ENCODE data around the gene MARS1.
A peak's percentile ranks its signal among the peaks of the same experiment; 100 is the strongest.

MARS1 gene

DNA sequence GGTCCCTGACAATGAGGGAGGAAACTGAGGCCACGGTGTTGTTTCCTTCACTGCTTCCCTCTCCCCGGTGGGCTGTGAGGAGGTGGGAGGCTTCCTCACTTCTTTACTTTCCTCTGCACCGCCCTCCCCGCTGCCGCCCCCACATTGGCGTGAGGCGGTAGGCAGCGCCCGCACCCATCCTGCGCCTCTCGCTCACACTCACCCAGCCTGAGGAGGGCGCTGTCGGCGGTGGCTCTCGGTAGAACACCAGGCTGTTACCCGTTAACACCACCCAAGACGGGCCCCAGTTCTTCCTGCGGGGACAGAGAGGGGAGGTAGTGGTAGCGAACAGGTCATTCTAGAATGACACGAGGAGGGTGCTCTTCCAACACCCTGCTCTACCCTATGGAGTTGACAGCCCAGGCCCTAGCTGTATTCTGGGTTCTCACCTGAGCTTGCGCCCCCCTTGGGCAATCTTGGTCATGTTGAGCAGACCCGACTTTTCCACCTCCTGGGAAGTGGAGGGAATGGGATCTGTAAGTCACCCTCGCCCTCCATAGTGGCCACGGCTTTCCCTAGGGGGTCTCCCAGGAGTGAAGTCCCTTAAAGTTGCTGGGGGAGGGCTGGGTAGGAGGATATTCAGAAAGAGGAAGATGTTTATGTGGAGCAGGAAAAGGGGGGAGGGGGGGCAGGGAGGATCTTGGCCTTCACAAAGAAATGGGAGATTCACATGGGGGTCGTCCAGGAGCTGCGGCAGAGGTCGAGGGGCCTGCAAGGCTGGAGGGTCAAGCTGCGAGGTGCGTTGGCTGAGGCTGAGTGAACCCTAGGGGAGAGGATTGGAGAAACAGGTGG lies 11.5 kb upstream of the MARS1 start:
- peak; percentile 97 for FAIRE-seq
- no peak for TF ChIP-seq TAF1 (IDR thresholded peaks at IDR 0.05; ENCODE audit: low read depth, low read length)
- no peak for TF ChIP-seq POLR2AphosphoS5 (IDR thresholded peaks at IDR 0.05; ENCODE audit: low read depth, low read length)
- TF ChIP-seq SPI1 (IDR thresholded peaks at IDR 0.05; ENCODE audit: low read depth, low read length): no peak
- TF ChIP-seq POLR2A (IDR thresholded peaks at IDR 0.05; ENCODE audit: low read depth, low read length): no peak
- no peak for TF ChIP-seq PAX5 (IDR thresholded peaks at IDR 0.05; ENCODE audit: insufficient read depth, low read length, severe bottlenecking)
- no peak for TF ChIP-seq POU2F2 (IDR thresholded peaks at IDR 0.05; ENCODE audit: low read depth, low read length)
- DNase-seq (ENCODE audit: insufficient read length, low spot score): peak; percentile 77

DNA sequence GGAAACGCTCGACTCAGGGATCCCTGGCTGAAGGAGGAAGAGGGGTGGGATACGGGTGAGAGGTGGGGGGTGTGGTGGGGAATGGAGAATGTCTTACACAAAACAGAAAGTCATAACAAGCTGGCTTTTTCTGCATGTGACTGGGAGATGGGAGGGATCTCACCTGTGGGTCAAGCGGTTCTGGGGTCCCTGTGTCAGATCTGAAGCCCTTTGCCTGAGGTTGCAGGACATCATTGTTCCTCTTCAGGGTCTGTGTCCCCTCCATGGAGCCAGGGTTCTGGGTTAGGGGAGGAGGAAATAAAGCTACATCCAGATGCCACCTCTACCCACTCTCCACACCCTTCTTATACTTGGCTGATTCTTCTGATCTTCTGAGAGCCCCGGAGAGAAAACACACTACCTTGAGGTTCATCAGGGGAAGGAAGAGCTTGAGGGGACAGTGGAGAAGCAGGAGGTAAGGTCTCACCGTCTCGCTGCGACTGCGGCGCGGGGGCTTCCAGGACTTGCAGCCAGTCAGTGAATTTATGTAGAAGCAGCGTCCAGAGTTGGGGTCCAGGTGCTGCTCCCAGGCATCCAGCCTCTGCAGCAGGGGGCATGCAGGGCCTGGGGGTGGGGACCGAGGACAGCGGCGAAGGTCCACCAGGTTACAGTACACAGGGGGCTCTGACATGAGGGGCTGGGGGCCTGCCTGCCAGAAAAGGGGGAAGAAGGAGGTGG lies 10.7 kb upstream of the MARS1 start:
- FAIRE-seq (no peak), DNase-seq (ENCODE audit: insufficient read length, low spot score) (no peak)
- no peak for TF ChIP-seq POLR2A (IDR thresholded peaks at IDR 0.05; ENCODE audit: low read depth, low read length)
- no peak for TF ChIP-seq TAF1 (IDR thresholded peaks at IDR 0.05; ENCODE audit: low read depth, low read length)
- no peak for TF ChIP-seq SPI1 (IDR thresholded peaks at IDR 0.05; ENCODE audit: low read depth, low read length)
- TF ChIP-seq POLR2AphosphoS5 (IDR thresholded peaks at IDR 0.05; ENCODE audit: low read depth, low read length): no peak
- no peak for TF ChIP-seq PAX5 (IDR thresholded peaks at IDR 0.05; ENCODE audit: insufficient read depth, low read length, severe bottlenecking)

DNA sequence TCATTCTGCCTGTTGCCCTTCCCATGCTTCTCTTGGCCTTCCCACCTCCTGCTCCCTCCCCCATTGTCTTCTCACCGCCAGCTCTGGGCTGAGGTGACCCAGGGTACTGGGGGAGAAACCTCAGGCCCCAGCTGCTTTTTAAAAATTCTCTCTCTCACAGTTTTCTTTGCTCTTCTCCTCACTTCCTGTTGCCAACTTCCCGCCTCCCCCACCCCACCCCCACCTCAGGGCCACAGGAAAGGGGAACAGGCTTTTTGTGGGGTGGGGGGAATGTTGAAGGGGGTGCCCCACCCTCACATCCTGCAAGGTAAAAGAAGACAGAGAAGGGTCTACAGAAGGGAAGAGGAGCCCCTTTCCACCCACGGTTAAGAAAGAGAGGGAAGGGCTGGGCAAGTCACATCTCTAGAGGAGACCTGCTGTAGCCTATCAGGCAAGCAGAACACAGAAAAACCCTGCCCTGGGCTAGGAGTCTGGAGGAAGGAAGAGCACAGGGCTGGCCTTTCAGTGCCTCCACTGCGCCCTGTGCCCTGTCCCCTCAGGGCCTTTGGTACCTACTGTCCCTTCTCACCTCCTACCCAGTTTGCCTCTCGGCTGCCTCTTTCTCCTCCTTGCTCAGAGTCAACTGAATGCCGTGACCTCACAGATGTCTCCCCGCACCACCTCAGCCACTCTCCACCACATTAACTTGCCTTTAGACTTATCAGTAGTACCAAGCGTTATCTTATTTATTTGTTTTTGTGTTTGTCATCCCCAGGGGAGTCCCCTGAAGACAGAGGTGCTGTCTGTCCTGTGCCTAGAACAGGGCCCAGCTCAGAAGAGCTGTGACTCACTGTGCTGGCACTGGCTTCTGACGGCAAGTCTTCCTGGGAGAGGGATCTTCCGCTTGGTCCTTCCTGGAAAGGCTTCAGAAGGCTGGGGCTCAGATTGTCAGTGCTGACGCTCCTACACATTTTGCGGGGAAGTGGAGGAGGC lies 9.9 kb upstream of the MARS1 start:
- no peak for TF ChIP-seq POU2F2 (IDR thresholded peaks at IDR 0.05; ENCODE audit: low read depth, low read length)
- 0 out of 2 replicates have a peak, but pooled peaks have one; percentile 41 for TF ChIP-seq TAF1 (IDR thresholded peaks at IDR 0.05; ENCODE audit: low read depth, low read length)
- no peak for TF ChIP-seq PAX5 (IDR thresholded peaks at IDR 0.05; ENCODE audit: insufficient read depth, low read length, severe bottlenecking)
- TF ChIP-seq SPI1 (IDR thresholded peaks at IDR 0.05; ENCODE audit: low read depth, low read length): 0 out of 2 replicates have a peak, but pooled peaks have one; percentile 28
- TF ChIP-seq POLR2AphosphoS5 (IDR thresholded peaks at IDR 0.05; ENCODE audit: low read depth, low read length): no peak
- peak; percentile 56; the same call in 1 of the 2 replicates for TF ChIP-seq POLR2A (IDR thresholded peaks at IDR 0.05; ENCODE audit: low read depth, low read length)
- FAIRE-seq: peak; percentile 92
- DNase-seq (ENCODE audit: insufficient read length, low spot score): no peak

DNA sequence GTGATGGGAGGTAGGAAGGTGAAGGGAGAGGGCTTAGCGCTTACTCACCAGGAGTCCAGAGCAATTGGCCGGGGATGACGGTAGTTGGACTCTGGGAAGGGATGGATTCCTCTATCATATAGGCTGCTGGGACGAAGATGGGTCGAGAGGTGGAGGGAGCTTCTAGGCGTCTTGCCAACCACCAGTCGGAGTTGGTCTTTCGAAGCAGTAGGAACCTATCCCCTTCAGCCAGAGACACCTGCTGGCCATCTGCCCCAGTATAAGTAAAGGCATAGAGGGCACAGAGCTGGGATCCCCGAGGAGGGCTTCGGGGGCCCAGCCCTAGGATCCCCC lies 8.9 kb upstream of the MARS1 start:
- TF ChIP-seq SPI1 (IDR thresholded peaks at IDR 0.05; ENCODE audit: low read depth, low read length): no peak
- no peak for TF ChIP-seq PAX5 (IDR thresholded peaks at IDR 0.05; ENCODE audit: insufficient read depth, low read length, severe bottlenecking)
- no peak for TF ChIP-seq POLR2A (IDR thresholded peaks at IDR 0.05; ENCODE audit: low read depth, low read length)
- TF ChIP-seq POU2F2 (IDR thresholded peaks at IDR 0.05; ENCODE audit: low read depth, low read length): no peak
- TF ChIP-seq POLR2AphosphoS5 (IDR thresholded peaks at IDR 0.05; ENCODE audit: low read depth, low read length): no peak
- no peak for TF ChIP-seq TAF1 (IDR thresholded peaks at IDR 0.05; ENCODE audit: low read depth, low read length)
- DNase-seq (ENCODE audit: insufficient read length, low spot score): no peak
- no peak for FAIRE-seq

DNA sequence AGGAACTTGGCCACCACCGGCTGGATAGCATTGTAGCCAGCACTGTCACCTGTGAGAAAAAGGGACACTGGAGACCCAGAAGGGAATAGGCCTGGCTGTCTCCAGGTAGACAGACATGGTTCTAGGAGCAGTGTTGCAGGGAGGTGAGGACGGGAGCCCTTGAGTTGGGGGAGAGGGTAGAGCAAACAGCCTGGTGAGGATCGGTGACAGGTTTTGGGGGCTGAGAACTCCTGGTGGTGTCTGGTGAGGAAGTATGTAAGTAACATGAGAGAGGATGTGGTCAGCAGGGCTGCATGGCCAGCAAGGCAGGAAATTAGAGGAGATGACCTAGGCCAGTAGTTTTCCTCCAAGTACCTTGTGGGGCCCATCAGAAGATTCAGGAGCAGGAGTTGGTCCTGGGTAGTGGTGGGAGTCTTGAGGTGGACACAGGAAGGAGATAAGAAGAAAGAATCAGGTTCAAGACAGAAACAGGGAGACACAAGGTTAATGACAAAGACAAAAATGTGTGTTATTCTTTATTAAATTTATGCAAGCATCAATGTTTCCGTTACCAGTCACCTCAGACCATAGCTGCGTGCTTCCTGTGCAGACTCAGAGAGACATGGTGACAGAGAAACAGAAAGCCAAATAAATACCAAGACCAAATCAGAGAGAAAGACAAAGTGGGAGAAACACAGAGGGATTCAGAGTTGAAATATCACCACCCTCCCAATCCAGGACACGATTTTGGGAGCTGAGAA lies 8.3 kb upstream of the MARS1 start, which contains the start of gene ARHGAP9:
Gene ARHGAP9 (minus strand): TSS at position 491 of the 740 bp plus-strand sequence. CDS start 460 bp downstream, at position 31.
- peak; percentile 94 for FAIRE-seq
- TF ChIP-seq SPI1 (IDR thresholded peaks at IDR 0.05; ENCODE audit: low read depth, low read length): peak; percentile 73
- TF ChIP-seq TAF1 (IDR thresholded peaks at IDR 0.05; ENCODE audit: low read depth, low read length): peak; percentile 39; the same call in 1 of the 2 replicates
- TF ChIP-seq POLR2AphosphoS5 (IDR thresholded peaks at IDR 0.05; ENCODE audit: low read depth, low read length): no peak; the same call in 1 of the 2 replicates
- peak; percentile 49; the same call in 1 of the 2 replicates for TF ChIP-seq POLR2A (IDR thresholded peaks at IDR 0.05; ENCODE audit: low read depth, low read length)
- DNase-seq (ENCODE audit: insufficient read length, low spot score): no peak

DNA sequence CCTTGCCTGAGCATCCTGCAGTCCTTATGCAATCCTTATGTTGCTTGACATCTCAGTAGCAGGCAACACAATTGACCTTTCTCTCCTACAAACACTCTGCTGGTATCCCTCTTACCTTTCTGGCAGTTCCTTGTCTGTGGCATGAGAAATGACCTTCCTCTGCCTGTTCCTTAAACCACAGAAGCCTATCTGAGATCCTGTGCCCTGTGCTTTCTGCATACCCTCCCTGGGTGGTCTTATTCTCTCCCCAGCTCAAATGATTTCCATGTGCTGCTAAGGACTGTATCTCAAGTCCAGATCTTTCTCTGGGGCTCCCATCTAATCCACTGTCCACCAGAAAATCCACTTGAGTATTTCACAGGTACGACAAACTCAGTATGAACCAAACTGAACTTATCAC lies 6.2 kb upstream of the MARS1 start:
- DNase-seq (ENCODE audit: insufficient read length, low spot score) (no peak), FAIRE-seq (peak; percentile 31)
- no peak for TF ChIP-seq POU2F2 (IDR thresholded peaks at IDR 0.05; ENCODE audit: low read depth, low read length)
- TF ChIP-seq POLR2AphosphoS5 (IDR thresholded peaks at IDR 0.05; ENCODE audit: low read depth, low read length): no peak
- no peak for TF ChIP-seq TAF1 (IDR thresholded peaks at IDR 0.05; ENCODE audit: low read depth, low read length)
- TF ChIP-seq POLR2A (IDR thresholded peaks at IDR 0.05; ENCODE audit: low read depth, low read length): no peak
- no peak for TF ChIP-seq SPI1 (IDR thresholded peaks at IDR 0.05; ENCODE audit: low read depth, low read length)

DNA sequence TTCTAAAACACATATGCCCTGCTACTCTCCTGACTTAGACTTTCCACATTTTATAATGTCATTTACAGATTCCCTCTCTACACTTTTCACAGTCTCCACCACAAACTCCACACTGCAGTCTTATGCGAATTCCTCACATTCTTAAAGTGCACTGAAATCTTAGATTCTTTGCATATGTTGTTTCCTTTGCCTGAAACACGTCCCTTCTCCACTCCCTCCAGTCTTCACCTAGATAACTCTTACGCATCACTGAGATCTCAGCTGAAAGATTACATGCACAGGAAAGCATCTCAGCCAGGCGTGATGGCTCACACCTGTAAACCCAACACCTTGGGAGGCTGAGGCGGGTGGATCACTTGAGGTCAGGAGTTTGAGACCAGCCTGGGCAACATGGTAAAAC lies 4.4 kb upstream of the MARS1 start:
- TF ChIP-seq TAF1 (IDR thresholded peaks at IDR 0.05; ENCODE audit: low read depth, low read length) (no peak), POLR2A (IDR thresholded peaks at IDR 0.05; ENCODE audit: low read depth, low read length) (no peak), POLR2AphosphoS5 (IDR thresholded peaks at IDR 0.05; ENCODE audit: low read depth, low read length) (no peak), PAX5 (IDR thresholded peaks at IDR 0.05; ENCODE audit: insufficient read depth, low read length, severe bottlenecking) (no peak), POU2F2 (IDR thresholded peaks at IDR 0.05; ENCODE audit: low read depth, low read length) (no peak), SPI1 (IDR thresholded peaks at IDR 0.05; ENCODE audit: low read depth, low read length) (no peak)
- FAIRE-seq: no peak
- DNase-seq (ENCODE audit: insufficient read length, low spot score): no peak

DNA sequence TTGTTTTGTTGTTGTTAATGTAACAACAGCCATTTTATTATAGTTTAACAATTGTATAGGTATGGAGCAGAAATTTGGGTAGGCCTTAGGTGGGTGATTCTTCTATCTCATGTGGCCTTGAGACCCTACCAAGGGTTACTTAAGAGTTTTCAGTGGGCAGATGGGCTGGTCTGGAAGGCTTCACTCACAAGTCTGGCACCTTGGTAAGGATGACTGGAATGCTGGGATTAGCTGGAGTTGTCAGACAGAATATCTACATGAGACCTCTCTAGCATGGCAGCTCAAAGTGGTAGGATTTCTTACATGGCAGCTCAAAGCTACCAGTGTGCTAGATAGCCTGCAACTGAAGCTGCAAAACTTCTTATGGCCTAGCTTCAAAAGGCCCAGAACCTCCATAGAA lies 2.2 kb upstream of the MARS1 start:
- TF ChIP-seq POLR2AphosphoS5 (IDR thresholded peaks at IDR 0.05; ENCODE audit: low read depth, low read length) (no peak), TAF1 (IDR thresholded peaks at IDR 0.05; ENCODE audit: low read depth, low read length) (no peak), PAX5 (IDR thresholded peaks at IDR 0.05; ENCODE audit: insufficient read depth, low read length, severe bottlenecking) (no peak), SPI1 (IDR thresholded peaks at IDR 0.05; ENCODE audit: low read depth, low read length) (no peak), POU2F2 (IDR thresholded peaks at IDR 0.05; ENCODE audit: low read depth, low read length) (no peak), POLR2A (IDR thresholded peaks at IDR 0.05; ENCODE audit: low read depth, low read length) (no peak)
- DNase-seq (ENCODE audit: insufficient read length, low spot score) (no peak), FAIRE-seq (no peak)

Measured in GM12891 (cell line).